IMR-90 (cell line): ENCODE data around the gene PDE11A. TPM values are rescaled to one million over a fixed set of nuclear protein-coding genes. Genes with fewer than 3 reads are reported as not detected.

Source experiments
- ATAC-seq: fragments of 200-7000 bp; cut with Tn5 transposase; 2 replicates; pipeline ENCODE4 v1.9.1; 2020; ENCODE audit warnings: low read depth, mild to moderate bottlenecking, moderate library complexity
- BruUV-seq: library from RNA; stranded (reverse); fragments of 400-500 nt; replicated peaks from 2 replicates; lab custom pipeline; 2021; lab: Mats Ljungman, UMichigan
- CTCF ChIA-PET: fragments of 300-600 bp; formaldehyde crosslinking; extraction: SDS; loops from one replicate; lab custom pipeline; 2021; ENCODE audit warnings: antibody characterized with exemption; lab: Yijun Ruan, JAX
- POLR2A ChIA-PET: fragments of 300-600 bp; sonication (Branson Sonifier 250); formaldehyde crosslinking; loops from one replicate; lab custom pipeline; 2022; ENCODE audit warnings: antibody characterized with exemption; ENCODE audit not compliant: unreplicated experiment; lab: Charles Lee
- DNase-seq: peaks from one replicate; pipeline ENCODE4 v3.0.0; 2013
- H2AFZ ChIP-seq: replicated peaks from 2 replicates; pipeline ENCODE3; 2013; ENCODE audit warnings: low read length, mild to moderate bottlenecking; ENCODE audit not compliant: poor library complexity
- H2AK5ac ChIP-seq: 2 replicates; pipeline ENCODE4 v1.6.1; 2013; ENCODE audit warnings: low read depth, low read length, inconsistent platforms
- H2AK9ac ChIP-seq: replicated peaks from 2 replicates; pipeline ENCODE3; 2013; ENCODE audit warnings: mild to moderate bottlenecking, low read depth, low read length, moderate library complexity; ENCODE audit not compliant: poor library complexity
- H2BK120ac ChIP-seq: 2 replicates; pipeline ENCODE4 v1.6.1; 2013; ENCODE audit warnings: low read depth, low read length, inconsistent platforms
- H2BK15ac ChIP-seq: 3 replicates; pipeline ENCODE4 v1.6.1; 2013; ENCODE audit warnings: low read depth, low read length, inconsistent platforms
- H2BK20ac ChIP-seq: 2 replicates; pipeline ENCODE4 v1.6.1; 2013; ENCODE audit warnings: low read depth, mild to moderate bottlenecking, inconsistent platforms, low read length, moderate library complexity
- H2BK5ac ChIP-seq: 2 replicates; pipeline ENCODE4 v1.6.1; 2013; ENCODE audit warnings: mild to moderate bottlenecking, low read depth, low read length, inconsistent platforms; ENCODE audit not compliant: poor library complexity, severe bottlenecking
- H3K14ac ChIP-seq: replicated peaks from 2 replicates; pipeline ENCODE4 v1.6.1; 2013; ENCODE audit warnings: low read depth, low read length, inconsistent platforms
- H3K18ac ChIP-seq: 2 replicates; pipeline ENCODE4 v1.6.1; 2013; ENCODE audit warnings: low read depth, low read length, control low read depth
- H3K23ac ChIP-seq: 2 replicates; pipeline ENCODE4 v1.6.1; 2013; ENCODE audit warnings: low read depth, low read length, inconsistent platforms
- H3K27ac ChIP-seq: 2 replicates; pipeline ENCODE4 v1.5.1; 2013; ENCODE audit warnings: mild to moderate bottlenecking, control low read depth, low read length; ENCODE audit not compliant: insufficient read depth
- H3K27me3 ChIP-seq: 2 replicates; pipeline ENCODE4 v1.6.1; 2013; ENCODE audit warnings: low read length; ENCODE audit not compliant: control insufficient read depth, insufficient read depth
- H3K36me3 ChIP-seq: 2 replicates; pipeline ENCODE4 v1.6.1; 2013; ENCODE audit warnings: low read length, mixed read lengths; ENCODE audit not compliant: control insufficient read depth, insufficient read depth
- H3K4ac ChIP-seq: 2 replicates; pipeline ENCODE4 v1.6.1; 2013; ENCODE audit warnings: low read depth, low read length, inconsistent platforms
- H3K4me1 ChIP-seq: 2 replicates; pipeline ENCODE4 v1.6.1; 2013; ENCODE audit warnings: low read length, mixed read lengths; ENCODE audit not compliant: control insufficient read depth, insufficient read depth
- H3K4me2 ChIP-seq: 2 replicates; pipeline ENCODE4 v1.6.1; 2013; ENCODE audit warnings: low read depth, mild to moderate bottlenecking, control low read depth, low read length, moderate library complexity
- H3K4me3 ChIP-seq: 2 replicates; pipeline ENCODE4 v1.5.1; 2013; ENCODE audit warnings: low read depth, mild to moderate bottlenecking, control low read depth, low read length, moderate library complexity; ENCODE audit not compliant: insufficient read depth
- H3K56ac ChIP-seq: 2 replicates; pipeline ENCODE4 v1.6.1; 2013; ENCODE audit warnings: low read length, inconsistent platforms; ENCODE audit not compliant: insufficient read depth; ENCODE audit errors: extremely low read depth
- H3K79me1 ChIP-seq, 2 experiments: 2 replicates each; pipeline ENCODE4 v1.6.1; 2013; ENCODE audit warnings: low read length in 2 of 2, inconsistent platforms in 1 of 2, low read depth in 1 of 2
- H3K9ac ChIP-seq: 2 replicates; pipeline ENCODE4 v1.6.1; 2013; ENCODE audit warnings: low read depth, low read length, control low read depth
- H3K9me1 ChIP-seq: 2 replicates; pipeline ENCODE4 v1.6.1; 2013; ENCODE audit warnings: low read length, inconsistent platforms; ENCODE audit not compliant: insufficient read depth
- H3K9me3 ChIP-seq: 2 replicates; pipeline ENCODE4 v1.6.1; 2013; ENCODE audit warnings: low read length; ENCODE audit not compliant: control insufficient read depth, insufficient read depth
- H4K20me1 ChIP-seq: 2 replicates; pipeline ENCODE4 v1.6.1; 2013; ENCODE audit warnings: low read length, inconsistent platforms; ENCODE audit not compliant: insufficient read depth
- H4K5ac ChIP-seq: 2 replicates; pipeline ENCODE4 v1.6.1; 2013; ENCODE audit warnings: mild to moderate bottlenecking, low read depth, low read length, control low read depth
- H4K8ac ChIP-seq, 2 experiments: 2 replicates each; pipeline ENCODE4 v1.6.1; 2013; ENCODE audit warnings: low read depth in 2 of 2, low read length in 2 of 2, control low read depth in 1 of 2, inconsistent platforms in 1 of 2
- H4K91ac ChIP-seq: 2 replicates; pipeline ENCODE4 v1.6.1; 2013; ENCODE audit warnings: low read depth, low read length, inconsistent platforms; ENCODE audit not compliant: insufficient read depth
- BHLHE40 ChIP-seq: fragments of 150-350 bp; IDR thresholded peaks from 2 replicates; pipeline ENCODE4 v1.6.1; 2016; ENCODE audit warnings: mild to moderate bottlenecking, low read depth, low read length
- CEBPB ChIP-seq: IDR thresholded peaks from 2 replicates; pipeline ENCODE4 v1.6.1; 2012; ENCODE audit warnings: low read depth, low read length, improper control_type of control experiment
- CHD1 ChIP-seq: IDR thresholded peaks from 2 replicates; pipeline ENCODE4 v1.6.1; 2012; ENCODE audit warnings: low read depth, low read length, improper control_type of control experiment
- CTCF ChIP-seq: conservative IDR thresholded peaks from 2 replicates; pipeline ENCODE4 v1.5.1; 2012; ENCODE audit warnings: mild to moderate bottlenecking, low read depth, low read length, improper control_type of control experiment
- ELK1 ChIP-seq: fragments of 150-350 bp; IDR thresholded peaks from 2 replicates; pipeline ENCODE4 v1.6.1; 2016; ENCODE audit warnings: low read depth, mild to moderate bottlenecking, low read length, moderate library complexity, borderline replicate concordance
- FOS ChIP-seq: fragments of 150-350 bp; IDR thresholded peaks from 2 replicates; pipeline ENCODE4 v1.6.1; 2016; ENCODE audit warnings: low read depth, low read length
- MAFK ChIP-seq: IDR thresholded peaks from 2 replicates; pipeline ENCODE4 v1.6.1; 2012; ENCODE audit warnings: low read depth, low read length, improper control_type of control experiment
- MAZ ChIP-seq: IDR thresholded peaks from 2 replicates; pipeline ENCODE4 v1.6.1; 2012; ENCODE audit warnings: low read depth, mild to moderate bottlenecking, low read length, improper control_type of control experiment, moderate library complexity, borderline replicate concordance
- MXI1 ChIP-seq: IDR thresholded peaks from 2 replicates; pipeline ENCODE4 v1.6.1; 2012; ENCODE audit warnings: low read depth, mild to moderate bottlenecking, low read length, moderate library complexity, borderline replicate concordance
- NFE2L2 ChIP-seq: fragments of 150-350 bp; IDR thresholded peaks from 2 replicates; pipeline ENCODE4 v1.6.1; 2016; ENCODE audit warnings: low read depth, mild to moderate bottlenecking, low read length
- POLR2A ChIP-seq: IDR thresholded peaks from 2 replicates; pipeline ENCODE4 v1.6.1; 2012; ENCODE audit warnings: mild to moderate bottlenecking, low read depth, low read length
- RAD21 ChIP-seq: IDR thresholded peaks from 2 replicates; pipeline ENCODE4 v1.6.1; 2012; ENCODE audit warnings: low read length, improper control_type of control experiment
- RCOR1 ChIP-seq: IDR thresholded peaks from 2 replicates; pipeline ENCODE4 v1.6.1; 2012; ENCODE audit warnings: mild to moderate bottlenecking, low read length, improper control_type of control experiment; ENCODE audit not compliant: insufficient replicate concordance
- RFX5 ChIP-seq: IDR thresholded peaks from 2 replicates; pipeline ENCODE4 v1.8.0; 2012; ENCODE audit warnings: low read depth, mild to moderate bottlenecking, low read length, moderate library complexity
- SMC3 ChIP-seq: fragments of 150-350 bp; IDR thresholded peaks from 2 replicates; pipeline ENCODE4 v1.6.1; 2016; ENCODE audit warnings: low read depth, mild to moderate bottlenecking, antibody characterized with exemption, low read length, moderate library complexity
- USF2 ChIP-seq: fragments of 150-350 bp; IDR thresholded peaks from 2 replicates; pipeline ENCODE4 v1.6.1; 2017; ENCODE audit warnings: mild to moderate bottlenecking, antibody characterized with exemption, low read length, low read depth
- WGBS, 2 experiments: methylation state at CpG; one replicate each; pipeline versions ENCODE4 v1.1.5 to v1.1.7; 2013; ENCODE audit warnings: missing lambda C conversion rate in 2 of 2; ENCODE audit not compliant: insufficient read length in 1 of 2; ENCODE audit errors: extremely low coverage in 2 of 2; 5-methylcytosine and 5-hydroxymethylcytosine counted together
- dilution Hi-C: fragments of 300-500 bp; cut with HindIII; formaldehyde crosslinking; loops from one replicate; pipeline ENCODE4 v1.14.3; 2018; ENCODE audit warnings: low sequenced_read_pairs; ENCODE audit not compliant: unreplicated experiment
- in situ Hi-C: fragments of 300-500 bp; cut with MboI; formaldehyde crosslinking; loops from 3 replicates; pipeline ENCODE4 v1.14.3; 2019; ENCODE audit warnings: low sequenced_read_pairs, inconsistent platforms, mixed read lengths
- intact Hi-C: fragments of 100-400 bp; cut with micrococcal nuclease; formaldehyde crosslinking; loops from 2 replicates; pipeline ENCODE4 v1.10.0; 2022
- polyA plus RNA-seq, 3 experiments: library from polyadenylated mRNA; depleted of rRNA; stranded (reverse); fragments of >200 nt; gene quantifications; 2 replicates each; pipeline ENCODE4 v1.2.3, GENCODE V29; 2012; ENCODE audit warnings: low replicate concordance in 1 of 3
- total RNA-seq: library from RNA; depleted of rRNA; stranded (reverse); fragments of >200 nt; gene quantifications from 2 replicates; pipeline ENCODE4 v1.2.3, GENCODE V29; 2012

The PDE11A gene
- total and polyA plus RNA-seq, 2 of the 4 experiments (the other 2 are of a cell fraction), result 0.21 to 0.72 TPM

- ATAC-seq, result no peak
- Histone ChIP-seq H4K8ac (no peak overlapping the region), H2AK9ac (no peak overlapping the region), H3K36me3 (no peaks in the 10 kb centered on the region), H3K4me2 (no peak overlapping the region), H3K18ac (no peak overlapping the region), H3K14ac (no peak overlapping the region), H2AK5ac (no peak overlapping the region), H4K20me1 (no peaks in the 10 kb centered on the region), H3K9ac (no peak overlapping the region), H2AFZ (no peak overlapping the region), H3K79me1 (no peaks in the 10 kb centered on the region), H2BK120ac (no peak overlapping the region), H3K56ac (no peak overlapping the region), H4K5ac (no peak overlapping the region), H3K4me1 (no peaks in the 10 kb centered on the region), H3K27me3 (no peaks in the 10 kb centered on the region; the same call in 1 of the 2 replicates), H2BK20ac (no peak overlapping the region), H3K23ac (no peak overlapping the region), H3K27ac (no peak overlapping the region), H3K9me3 (no peaks in the 10 kb centered on the region), H2BK15ac (no peak overlapping the region), H3K4me3 (no peak overlapping the region), H3K9me1 (no peaks in the 10 kb centered on the region), H3K4ac (no peak overlapping the region), H4K91ac (no peak overlapping the region), H2BK5ac (no peak overlapping the region)
- ChIA-PET CTCF (no interaction called here), POLR2A (no interaction called here)
- intact Hi-C loops (no loop called here), in situ Hi-C loops (no loop called here), dilution Hi-C loops (no loop called here)
- no peak for TF ChIP-seq RCOR1
- no peak for TF ChIP-seq NFE2L2
- no peak for TF ChIP-seq USF2
- TF ChIP-seq FOS, result no peak
- no peak for TF ChIP-seq CTCF
- no peak for TF ChIP-seq SMC3
- no peak for TF ChIP-seq MAFK
- TF ChIP-seq POLR2A, result no peak
- TF ChIP-seq RAD21, result no peak
- TF ChIP-seq BHLHE40, result no peak
- TF ChIP-seq MAZ, result no peak
- TF ChIP-seq CEBPB, result no peak
- TF ChIP-seq CHD1, result no peak
- no peak for TF ChIP-seq ELK1
- no peak for TF ChIP-seq MXI1
- no peak for TF ChIP-seq RFX5
- DNase-seq, result no peak
- no CpG with 5 or more reads among the region's 3 CpGs for WGBS, 2 experiments
- no TSS peak for BruUV-seq
These were observed 249.6 kb downstream of the PDE11A start for GRCh38 chr2:177822941-177823340.
